Stimulated activated CD4-positive, alpha-beta T cell treated with anti-CD3 and anti-CD28 coated beads, TNF-alpha, amount 100 ng/mL, for 24 hours (primary cell): ENCODE results near the gene CFLAR.
"Not testable (repeated sequence)": the region's sequence is repeated elsewhere in the genome, so short reads cannot be mapped to it uniquely, and the experiment has no call there.

Experiments
- DNase-seq, 3 experiments: peaks; one replicate each; pipeline ENCODE4 v3.0.0-alpha.2; 2020; ENCODE audit warnings: low read depth in 3 of 3

Gene CFLAR

DNA sequence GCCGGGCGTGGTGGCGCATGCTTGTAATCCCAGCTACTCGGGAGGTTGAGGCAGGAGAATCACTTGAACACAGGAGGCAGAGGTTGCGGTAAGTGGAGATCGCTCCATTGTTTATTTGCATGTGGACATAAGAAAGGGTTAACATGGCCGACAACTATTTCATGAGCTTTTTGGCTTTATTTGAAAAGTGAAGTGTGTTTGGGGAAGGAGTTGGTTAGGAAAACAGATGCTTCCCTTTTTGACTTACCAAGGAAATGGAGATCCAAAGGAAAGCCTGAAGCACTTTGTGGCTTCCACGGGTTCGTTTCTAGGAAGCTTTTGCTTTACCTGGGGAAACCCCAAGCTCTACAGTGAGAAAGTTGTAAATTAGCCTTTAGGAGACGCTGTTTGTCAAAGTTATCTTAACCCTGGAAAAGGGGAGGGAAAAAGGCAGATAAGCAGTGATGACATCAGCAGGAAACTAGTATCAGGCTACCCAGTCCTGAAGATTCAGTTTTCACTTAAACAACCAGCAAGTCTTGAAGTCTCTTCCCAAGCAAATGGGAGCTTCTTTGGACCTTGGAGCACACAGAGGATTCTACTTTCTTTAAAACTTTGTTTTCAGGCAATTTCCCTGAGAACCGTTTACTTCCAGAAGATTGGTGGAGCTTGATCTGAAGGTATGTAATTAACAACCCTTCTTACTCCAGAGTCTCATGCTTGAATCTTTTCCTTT is 66.8 kb downstream of the CFLAR start, which contains the start of gene CASP10:
CASP10 (plus strand) TSS at position 492 of the 715 bp plus-strand sequence. CDS start 2,637 bp downstream, outside the sequence.
- DNase-seq, result no peak

DNA sequence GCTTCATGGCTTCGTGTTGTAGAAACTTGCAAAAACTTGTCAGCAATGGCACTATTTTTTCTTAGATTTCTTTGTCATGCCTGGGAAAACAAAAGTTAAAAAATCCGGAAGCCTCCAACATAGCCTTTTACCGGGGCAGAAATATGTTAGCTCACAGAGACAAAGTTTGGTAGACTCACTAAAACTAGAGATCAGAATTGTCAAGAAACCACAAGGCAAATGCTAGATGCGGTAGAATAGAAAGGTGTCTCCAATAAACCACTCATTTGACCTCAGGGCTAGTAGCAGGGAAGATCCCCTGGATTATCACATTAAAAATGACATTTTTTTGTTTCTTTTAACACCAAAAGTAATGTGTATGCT is 67.4 kb downstream of the CFLAR start:
- DNase-seq, result no peak

DNA sequence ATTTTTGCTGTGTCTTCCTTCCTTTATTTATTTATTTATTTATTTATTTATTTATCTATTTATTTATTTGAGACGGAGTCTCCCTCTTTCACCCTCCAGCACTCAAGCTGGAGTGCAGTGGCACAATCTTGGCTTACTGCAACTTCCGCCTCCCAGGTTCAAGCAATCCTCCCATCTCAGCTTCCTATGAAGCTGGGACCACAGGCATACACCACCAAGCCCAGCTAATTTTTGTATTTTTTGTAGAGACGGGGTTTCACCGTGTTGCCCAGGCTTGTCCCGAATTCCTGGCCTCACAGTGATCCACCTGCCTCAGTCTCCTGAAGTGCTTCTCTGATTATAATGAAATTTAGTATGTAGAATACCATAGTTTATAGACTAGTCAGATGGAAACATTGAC is 67.9 kb downstream of the CFLAR start:
- DNase-seq, result not testable (repeated sequence)

- DNase-seq, result not testable (repeated sequence)
Observed at GRCh38 chr2:201184248-201184647, 68.3 kb downstream of the CFLAR start.

GRCh38 chr2:201185863-201186262 is 69.9 kb downstream of the CFLAR start:
- no peak for DNase-seq

GRCh38 chr2:201186982-201187381 is 71.0 kb downstream of the CFLAR start:
- DNase-seq, result no peak

DNA sequence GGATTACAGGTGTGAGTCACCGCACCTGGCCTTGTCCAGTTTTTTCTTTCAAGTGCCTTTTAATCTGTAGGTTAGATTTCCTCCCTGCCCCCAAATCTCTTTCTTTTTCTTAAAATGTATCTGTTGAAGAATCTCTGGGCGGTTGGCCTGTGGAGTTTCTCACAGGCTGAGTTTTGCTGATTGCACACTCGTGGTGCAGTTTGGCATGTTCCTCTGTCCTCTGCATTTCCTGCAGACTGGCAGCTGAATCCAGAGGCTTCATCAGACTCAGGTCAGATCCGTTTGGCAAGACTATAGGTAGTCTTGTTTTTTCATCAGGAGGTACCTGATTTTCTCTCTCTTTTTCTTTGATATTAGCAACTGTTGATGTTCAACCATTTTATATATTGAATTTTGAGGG is 72.5 kb downstream of the CFLAR start:
- no peak for DNase-seq

- no peak for DNase-seq
Observed at GRCh38 chr2:201191132-201191875, 75.3 kb downstream of the CFLAR start.

GRCh38 chr2:201194097-201194496 is 78.1 kb downstream of the CFLAR start:
- no peak for DNase-seq

- DNase-seq, result no peak
Observed at GRCh38 chr2:201195331-201195730, 79.4 kb downstream of the CFLAR start.

DNA sequence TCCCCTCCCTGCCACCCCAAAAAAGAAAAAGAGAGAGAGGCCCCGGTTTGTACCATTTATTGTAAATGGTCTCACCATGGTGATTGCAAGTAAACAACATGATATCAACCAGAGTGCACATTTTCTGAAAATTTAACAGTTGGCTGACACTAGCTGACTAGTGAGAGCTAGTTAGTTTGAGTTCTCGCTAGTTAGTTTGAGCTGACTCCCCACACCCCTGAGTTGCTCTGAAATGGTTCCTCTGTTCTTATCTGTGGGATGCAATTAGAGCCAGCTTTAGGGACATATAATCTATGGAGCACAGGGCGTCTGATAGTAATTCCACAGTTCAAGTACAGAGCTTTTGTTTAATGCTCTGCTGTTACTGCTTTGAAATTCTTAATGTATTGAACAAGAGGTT is 80.0 kb downstream of the CFLAR start:
- no peak for DNase-seq

GRCh38 chr2:201196803-201197202 is 80.8 kb downstream of the CFLAR start:
- no peak for DNase-seq

DNA sequence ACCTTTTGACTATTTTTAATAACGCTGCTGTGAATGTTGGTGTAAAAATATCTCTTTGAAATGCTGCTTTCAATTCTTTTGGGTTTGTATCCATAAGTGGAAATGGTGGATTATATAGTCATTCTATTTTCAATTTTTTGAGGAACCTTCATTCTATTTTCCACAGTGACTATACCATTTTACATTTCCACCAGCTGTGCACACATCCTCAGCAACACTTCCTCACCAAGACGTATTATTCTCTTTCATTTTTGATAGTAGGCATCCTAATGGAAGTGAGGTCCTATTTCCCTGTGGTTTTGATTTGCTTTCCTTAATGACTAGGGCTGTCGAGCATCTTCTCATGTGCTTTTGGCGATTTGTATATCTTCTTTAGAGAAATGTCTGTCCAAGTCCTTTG is 81.8 kb downstream of the CFLAR start:
- no peak for DNase-seq

DNA sequence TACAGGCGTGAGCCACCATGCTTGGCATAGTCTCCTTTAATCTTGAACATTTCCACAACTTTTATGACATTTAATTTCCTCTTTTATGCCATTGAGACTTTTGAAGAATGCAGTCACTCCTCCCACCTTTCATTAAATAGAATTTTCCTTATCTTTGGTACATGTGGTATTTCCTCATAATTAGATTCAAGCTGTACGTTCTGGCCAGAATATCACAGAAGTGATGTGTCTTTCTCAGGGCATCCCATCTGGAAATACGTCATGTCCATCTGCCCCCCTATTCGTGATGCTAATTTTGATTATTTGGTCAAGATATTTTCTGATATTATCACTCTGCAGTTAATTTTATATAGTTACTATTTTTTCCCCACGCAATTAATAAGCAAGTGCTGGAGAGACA is 83.9 kb downstream of the CFLAR start:
- no peak for DNase-seq

GRCh38 chr2:201200345-201200744 is 84.4 kb downstream of the CFLAR start:
- DNase-seq, result no peak

GRCh38 chr2:201201371-201201770 is 85.4 kb downstream of the CFLAR start:
- DNase-seq, result no peak

DNA sequence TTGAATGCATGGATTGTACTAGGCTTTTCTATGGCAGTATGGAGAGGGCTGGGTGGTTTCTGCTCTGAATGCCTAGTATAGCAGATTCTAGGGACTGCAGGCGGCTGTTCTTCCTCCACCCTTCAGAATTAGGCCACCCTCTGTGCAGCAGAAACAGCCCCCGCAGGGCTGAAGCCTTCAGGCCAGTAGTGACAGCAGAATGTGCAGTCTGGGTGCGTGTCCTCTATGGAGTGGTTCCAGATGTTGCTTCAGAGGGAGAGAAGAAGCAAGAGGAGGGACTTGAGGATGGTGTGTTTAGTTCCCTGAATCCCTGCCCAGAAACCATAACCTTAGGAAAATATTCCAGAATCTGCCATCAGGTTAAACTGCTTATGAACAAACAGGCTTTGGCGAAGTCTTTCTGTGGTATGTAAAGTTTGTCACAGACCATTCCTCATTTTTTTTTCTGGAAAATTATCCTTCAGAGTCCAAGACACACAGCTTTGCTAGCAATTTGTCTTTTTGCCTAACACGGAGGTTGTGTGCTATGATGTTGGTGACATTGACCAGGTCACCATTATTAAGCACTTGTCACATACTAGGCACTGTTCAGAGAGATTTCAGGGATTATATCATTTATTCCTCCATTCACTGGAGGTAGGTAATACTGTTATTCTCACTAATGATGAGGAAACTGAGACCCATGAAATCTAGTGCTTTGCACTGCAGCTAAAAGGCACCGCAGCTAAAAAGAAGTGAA is 88.1 kb downstream of the CFLAR start:
- DNase-seq, result no peak

GRCh38 chr2:201204655-201205514 is 88.9 kb downstream of the CFLAR start:
- no peak for DNase-seq

GRCh38 chr2:201205515-201205849 is 89.5 kb downstream of the CFLAR start:
- no peak for DNase-seq

DNA sequence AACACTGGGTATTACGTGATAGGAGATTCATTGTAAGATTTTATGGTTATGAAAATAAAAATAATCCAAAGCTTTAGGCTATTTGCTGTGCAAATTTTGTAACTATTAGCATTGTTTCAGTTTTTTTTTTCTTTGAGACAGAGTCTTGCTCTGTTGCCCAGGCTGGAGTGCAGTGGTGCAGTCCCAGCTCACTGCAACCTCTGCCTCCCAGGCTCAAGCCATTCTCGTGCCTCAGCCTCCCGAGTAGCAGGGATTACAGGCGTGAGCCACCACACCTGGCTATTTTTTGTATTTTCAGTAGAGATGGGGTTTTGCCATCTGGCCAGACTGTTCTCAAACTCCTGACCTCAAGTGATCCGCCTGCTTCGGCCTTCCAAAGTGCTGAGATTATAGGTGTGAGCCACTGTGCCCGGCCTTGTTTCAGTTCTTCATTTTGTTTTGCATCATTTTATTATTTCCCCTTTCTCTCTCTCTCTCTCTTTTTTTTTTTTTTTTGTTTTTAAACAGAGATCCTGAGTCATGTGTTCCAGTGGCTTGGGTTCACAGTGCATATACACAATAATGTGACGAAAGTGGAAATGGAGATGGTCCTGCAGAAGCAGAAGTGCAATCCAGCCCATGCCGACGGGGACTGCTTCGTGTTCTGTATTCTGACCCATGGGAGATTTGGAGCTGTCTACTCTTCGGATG is 92.7 kb downstream of the CFLAR start:
- no peak for DNase-seq

GRCh38 chr2:201215963-201216362 is 100.0 kb downstream of the CFLAR start:
- no peak for DNase-seq
